Islet precursor cell (in vitro differentiated cells): ENCODE data around the gene CROCC.

Source experiments
- DNase-seq: peaks from one replicate; pipeline ENCODE4 v3.0.0-alpha.2; 2018

The CROCC gene

DNA sequence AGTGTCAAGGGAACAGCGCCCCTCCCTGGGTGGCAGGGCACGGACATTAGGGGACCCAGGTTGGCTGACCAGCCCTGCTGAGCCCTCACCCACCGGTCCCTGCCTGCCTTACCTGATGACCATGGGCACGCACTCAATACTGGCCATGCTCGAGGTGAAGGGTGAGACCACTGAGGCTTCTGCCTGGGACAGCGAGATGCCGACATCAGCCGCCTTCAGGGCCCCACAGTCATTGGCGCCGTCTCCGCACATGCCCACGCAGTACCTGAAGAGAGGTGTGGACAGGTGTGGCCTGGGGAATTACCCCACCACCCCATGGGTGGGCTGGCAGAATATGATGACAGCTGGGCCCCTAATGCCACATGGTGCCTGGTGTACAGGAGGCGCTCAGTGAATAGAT is 66.5 kb downstream of the CROCC start:
- DNase-seq, result no peak

DNA sequence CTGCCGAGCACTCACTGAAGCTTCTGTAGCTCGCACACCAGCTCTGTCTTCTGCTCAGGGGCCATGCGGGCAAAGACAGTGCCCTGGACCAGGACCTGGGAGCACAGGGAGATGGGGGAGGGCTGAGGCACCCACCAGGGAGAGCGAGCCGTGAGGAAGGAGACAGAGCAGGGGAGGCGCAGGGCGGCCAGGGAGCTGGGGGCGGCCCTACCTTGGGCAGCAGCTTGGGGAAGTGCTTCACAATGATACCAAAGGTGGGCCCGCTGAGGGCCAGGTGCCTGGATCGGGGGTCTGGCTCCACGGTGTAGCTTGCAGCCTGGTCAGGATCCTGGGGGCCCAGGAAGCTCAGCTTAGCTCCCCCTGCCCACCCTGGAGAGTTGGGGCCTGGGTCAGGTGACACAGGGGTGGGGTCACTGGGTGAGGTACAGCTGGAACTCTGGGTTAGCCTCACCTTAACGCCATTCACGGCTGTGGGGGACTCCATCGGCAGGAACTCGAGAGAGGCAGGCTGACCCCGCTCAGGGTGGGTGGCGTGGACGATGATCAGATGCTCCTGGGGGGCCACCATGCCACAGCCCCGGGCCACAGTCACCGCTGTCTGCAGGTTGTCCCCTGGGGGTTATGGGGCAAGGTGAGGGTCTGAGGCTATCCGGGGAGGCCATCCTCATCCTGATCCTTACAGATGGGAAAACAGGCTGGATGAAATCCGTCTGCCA is 68.1 kb downstream of the CROCC start:
- no peak for DNase-seq

DNA sequence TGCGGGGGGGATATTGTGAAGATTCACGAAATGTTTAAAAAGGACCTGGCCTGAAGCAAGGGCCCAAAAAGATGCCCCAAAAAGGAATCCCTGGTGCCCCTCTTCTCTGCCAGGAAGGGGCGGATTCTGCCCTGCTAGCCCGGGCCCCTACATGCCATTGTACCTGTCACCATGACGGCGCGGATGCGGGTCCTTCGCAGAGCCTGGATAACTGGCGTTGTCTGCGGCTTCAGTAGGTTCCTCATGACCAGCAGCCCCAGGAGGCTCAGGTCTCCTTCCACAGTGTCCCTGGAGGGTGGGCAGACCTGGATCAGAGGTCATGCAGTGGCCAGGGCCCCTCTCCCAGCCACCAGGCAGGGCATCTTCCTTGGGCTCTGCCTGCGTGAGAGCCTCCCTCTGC is 69.8 kb downstream of the CROCC start:
- no peak for DNase-seq

DNA sequence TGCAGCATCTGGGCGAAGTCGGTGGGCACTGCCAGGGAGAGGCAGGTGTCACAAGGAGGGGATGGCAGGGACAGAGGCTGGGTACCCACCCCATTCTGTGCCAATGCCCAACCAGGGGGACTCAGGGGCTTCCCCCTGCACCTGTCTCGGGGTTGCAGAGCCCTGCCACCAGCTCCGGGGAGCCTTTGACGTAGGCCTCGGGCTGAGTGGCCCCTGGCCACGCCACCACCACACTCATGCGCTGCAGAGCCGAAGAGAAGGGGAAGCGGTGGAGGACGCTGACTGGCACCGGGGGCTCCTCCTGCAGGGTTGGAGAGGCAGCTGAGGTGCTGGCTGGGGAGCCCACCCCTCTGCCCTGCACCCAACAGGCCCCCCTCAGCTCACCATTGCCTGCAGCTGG is 70.4 kb downstream of the CROCC start:
- DNase-seq, result no peak

DNA sequence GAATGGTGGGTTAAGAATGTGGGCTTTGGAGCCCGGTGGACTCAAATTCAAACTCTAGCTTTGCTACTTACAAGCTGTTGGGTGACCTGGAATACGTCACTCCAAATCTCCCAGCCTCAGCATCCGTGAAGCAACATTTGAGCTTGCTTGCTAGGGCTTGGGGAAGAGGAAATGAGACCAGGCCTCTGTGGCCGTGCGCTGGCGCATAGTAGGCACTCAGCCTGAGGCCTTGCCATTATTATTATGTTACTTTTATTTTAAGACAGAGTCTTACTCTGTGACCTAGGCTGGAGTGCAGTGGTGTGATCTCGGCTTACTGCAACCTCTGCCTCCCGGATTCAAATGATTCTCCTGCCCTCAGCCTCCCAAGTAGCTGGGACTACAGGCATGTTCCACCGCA is 70.9 kb downstream of the CROCC start:
- DNase-seq, result no peak

DNA sequence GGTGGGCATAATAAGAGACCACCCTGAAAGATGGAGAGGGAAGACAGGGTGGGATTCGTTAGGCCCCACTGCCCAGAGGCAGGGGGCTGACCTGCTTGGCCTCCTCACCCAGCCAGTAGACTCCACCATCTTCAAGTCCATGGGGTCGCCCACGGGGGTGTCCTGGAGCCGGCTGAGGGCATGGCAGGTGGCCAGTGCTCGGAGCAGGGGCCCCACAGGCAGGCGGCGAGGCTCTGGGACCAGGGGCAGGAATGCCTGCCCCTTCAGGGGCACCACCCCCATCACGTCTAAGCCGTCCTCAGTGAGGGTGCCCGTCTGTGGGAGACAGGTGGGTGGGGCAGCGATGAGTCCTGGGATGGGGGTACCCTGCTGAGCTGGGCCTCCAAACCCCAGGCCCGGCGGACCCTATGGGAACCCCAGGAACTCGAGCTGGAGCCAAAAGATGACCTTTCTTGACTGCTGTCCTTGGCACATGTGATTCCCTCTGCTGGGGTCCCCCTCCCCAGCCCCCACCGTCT is 71.8 kb downstream of the CROCC start:
- DNase-seq, result no peak

DNA sequence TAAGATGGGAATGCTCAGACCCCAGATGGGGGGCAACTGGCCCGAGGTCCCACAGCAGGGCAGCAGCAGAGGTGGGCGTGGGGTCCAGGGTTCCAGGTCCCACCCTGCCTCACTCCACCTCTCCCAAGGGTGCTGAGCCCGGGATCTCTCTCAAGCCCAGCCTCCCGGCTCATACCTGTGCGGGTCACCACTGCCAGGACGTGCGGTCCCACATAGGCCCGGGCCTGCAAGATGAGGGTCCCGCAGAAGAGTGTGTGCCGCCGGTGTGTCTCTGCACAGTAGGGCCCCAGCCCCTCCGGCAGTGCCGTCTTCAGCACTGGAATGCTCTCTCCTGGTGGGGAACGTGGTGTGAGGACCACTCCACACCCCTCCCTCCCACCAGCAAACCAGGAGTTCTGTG is 75.1 kb downstream of the CROCC start:
- no peak for DNase-seq

DNA sequence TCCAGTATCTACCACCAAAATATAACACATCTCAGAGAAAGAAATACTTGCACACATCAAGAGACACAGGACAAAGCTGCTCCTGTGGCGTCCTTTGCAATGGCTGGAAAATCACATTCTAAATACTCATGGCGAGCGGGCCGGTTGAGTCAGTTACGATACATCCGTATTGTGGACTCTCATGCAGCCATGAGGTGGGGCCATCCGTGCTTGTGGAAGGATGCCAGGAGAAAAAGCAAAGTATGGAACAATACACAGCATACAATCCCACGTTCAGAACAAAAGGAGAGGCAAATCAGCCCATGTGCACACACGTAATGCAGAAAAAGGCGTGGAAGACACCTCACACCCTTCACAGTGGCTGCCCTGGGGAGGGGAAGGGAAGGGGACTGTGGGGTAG is 76.9 kb downstream of the CROCC start:
- DNase-seq, result no peak

DNA sequence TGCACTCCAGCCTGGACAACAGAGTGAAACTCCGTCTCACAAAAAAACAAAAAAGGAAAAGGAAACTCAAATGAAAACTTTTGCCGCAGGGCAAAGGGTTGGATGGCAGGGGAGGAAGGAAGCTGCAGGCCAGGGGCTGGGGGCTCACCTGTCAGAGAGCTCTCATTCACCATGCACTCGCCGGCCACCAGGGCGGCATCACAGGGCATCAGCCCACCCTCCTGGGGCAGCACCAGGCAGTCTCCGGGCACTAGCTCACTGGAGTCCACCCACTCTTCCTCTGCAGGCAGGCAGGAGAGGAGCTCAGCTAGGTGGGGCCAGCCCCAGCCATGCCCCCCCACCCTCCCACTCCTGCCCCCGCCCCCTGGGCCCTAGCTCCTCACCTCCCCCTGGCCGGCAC is 78.1 kb downstream of the CROCC start:
- no peak for DNase-seq

DNA sequence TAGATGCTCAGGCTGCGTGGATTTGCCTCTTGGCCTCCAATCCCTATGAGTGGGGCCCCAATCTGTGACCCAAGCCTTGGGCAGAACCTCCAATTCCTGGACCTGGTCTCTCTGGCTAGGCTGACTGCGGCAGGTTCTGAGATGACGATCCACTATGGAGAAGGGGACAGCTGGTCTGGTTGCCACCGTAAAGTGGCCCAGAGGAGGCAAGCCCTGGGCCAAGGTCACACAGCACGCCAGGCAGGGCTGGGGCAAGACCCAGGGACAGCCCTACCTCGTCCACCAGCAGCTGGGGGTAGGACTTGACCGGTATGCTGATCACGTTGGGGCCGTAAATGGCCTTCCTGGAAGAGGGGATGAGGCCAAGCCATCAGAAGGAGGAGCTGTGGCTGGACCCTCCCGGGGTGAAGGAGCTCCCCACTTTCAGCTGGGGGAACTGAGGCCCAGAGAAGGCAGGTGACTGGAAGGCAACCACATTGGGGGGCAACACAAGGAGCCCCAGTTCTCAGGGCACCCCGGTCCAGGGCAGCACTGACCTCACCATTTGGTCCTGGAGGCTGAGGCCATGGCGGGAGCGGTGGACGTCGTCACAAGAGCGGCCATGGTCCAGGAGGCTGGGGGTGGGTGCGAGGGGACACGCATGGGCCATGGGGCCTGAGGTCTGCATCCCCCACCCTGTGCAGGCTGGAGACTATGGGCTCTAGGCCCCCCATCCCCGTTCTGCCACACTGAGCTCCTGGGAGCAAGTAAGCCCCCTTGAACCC is 80.2 kb downstream of the CROCC start:
- DNase-seq, result no peak

DNA sequence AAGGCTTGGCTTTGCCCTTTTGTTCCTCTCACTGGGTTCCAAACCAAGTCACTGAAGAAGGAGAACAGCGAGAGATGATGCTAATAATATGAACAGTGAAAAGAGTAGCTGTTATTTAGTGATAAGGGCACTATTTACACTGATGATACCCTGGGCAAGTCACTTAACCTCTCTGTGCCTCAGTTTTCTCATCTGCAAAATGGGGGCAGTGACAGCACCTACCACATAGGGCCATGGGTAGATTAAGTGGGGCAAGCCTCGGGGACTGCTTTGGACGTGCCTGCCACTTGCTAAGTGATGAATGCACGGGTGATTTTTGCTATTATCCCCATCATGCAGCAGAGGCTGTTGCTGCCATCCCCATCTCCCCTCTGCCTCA is 80.8 kb downstream of the CROCC start:
- no peak for DNase-seq

DNA sequence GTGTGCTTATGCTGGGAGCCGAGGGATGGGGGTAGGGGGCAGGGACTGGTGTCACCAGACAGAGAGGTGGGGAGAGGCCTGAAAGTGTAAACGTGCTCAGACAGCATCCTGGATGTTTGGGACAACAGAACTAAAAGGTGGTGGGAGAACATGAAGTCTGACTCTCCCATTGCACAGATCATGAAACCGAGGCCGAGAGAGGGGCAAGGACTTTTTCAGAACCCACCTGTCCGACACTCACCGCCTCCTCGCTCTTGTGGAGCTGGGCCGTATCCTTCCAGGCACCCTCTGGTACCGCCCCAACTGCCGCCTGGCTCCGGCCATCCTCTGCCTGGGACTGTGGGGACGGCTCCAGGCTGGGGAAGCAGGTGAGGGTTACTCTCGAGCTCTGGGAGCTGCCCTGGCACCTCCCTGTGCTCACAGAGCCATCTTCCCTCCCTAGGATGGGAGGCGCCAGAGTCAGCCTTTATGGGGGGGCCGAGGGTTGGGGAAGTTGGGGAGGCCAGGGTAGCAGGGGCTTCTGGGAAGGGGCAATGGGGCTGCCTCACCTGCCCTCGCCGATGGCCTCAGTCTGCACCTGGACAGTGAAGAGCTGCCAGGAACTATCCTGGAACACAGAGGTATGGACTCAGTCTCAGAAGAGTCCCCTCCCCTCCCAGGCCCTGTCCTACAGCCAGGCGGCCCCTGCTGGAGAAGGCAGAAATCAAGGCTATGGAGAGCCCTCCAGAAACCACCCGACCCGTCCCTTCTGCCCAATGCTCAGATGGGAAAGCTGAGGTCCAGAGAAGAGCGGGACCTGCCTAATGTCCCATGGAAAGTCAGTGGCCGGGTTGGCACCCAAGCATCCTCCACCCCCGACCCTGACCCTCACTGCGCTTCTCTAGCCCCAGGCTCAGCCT is 83.0 kb downstream of the CROCC start:
- DNase-seq, result no peak

DNA sequence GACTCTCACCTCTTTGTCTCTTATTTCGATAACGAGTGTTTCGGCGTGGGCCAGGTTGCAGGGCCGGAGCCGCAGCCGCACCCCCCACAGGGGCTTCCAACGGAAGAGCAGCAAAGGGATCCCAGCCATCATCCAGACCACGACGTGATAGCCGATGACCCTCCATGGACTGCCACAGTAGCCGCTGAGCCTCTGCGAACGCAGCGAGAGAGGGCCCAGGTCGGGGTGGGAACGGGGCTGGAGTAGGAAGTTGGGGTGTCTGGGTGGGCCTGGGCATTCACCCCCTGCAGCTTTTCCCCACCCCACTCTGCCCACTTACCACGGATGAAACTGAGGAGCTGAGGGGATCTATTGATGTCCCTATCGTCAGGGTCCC is 83.6 kb downstream of the CROCC start:
- DNase-seq, result no peak

DNA sequence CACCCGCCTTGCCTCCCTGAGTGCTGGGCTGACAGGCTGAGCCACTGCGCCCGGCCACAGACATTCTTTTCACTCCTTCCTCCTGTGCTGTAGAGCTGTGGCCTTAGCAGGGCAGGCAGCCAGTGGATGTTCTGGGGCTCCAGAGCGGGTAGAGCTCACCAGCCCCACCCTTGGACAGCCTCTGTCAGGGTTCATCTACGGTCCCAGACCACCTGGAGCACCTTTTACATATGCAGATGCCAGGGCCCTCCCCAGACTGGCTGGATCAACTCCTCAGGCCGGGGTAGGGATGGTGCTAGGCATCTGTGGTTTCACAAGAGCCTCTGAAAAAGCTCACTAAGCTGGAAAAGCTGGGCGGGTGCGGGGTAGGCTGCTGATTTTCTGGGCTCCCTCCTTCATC is 85.4 kb downstream of the CROCC start:
- no peak for DNase-seq

DNA sequence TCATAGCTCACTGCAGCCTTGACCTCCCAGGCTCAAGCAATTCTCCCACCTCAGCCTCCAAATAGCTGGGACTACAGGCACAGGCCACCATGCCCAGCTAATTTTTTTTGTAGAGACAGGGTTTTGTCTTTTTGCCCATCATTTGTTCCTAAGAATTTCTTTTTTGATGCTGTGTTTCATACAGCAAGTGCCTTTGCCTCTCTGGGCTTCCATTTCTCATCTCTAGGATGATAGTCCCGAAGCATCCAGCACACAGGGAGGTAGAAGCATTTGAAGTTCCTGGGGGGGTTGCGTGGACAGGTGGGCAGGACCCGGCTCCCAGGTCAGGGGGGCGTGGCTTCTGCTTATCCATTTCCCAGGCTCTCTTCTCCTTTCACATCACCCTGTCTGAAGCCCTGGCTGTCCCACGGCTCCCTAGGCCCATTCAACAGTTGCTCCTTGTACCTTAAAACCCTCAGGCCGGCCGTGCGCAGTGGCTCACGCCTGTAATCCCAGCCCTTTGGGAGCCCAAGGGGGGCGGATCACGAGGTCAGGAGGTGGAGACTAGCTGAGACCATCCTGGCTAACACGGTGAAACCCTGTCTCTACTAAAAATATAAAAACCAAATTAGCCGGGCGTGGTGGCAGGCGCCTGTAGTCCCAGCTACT is 86.6 kb downstream of the CROCC start:
- DNase-seq, result no peak

DNA sequence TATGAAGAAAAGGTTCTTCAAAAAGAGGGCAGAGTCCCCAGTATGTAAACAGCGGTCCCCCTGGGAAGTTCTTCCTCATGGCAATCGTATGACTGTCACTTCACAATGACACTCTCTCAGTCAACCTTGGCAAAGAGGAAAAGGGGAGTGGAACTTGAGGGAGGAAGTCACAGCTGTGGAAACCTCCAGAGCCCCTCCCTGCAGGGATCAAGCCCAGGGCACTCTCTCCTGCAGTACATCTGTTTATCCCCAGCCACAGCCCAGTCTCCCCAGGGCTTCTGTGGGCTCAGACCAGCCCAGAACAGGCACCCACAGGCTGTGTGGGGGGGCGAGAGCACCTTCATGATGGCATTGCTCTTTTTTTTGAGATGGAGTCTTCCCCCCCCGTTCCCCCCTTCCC is 88.0 kb downstream of the CROCC start:
- DNase-seq, result no peak

DNA sequence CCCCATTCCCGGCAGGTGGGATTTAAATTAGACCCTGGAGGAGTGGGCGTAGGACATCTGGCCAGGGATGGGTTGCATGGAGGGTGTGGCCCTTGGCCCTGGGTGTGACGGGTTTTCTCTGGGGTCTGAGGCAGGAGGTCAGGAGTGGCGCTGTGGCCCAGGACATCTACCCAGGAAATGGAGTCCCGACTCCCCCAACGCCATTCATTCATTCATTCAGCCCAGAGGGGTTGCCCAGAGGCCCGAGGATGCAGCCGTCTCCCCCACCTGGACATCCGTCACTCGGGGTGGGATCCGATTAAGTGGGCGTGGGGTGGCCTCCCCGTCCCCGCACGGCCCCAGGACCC is 89.3 kb downstream of the CROCC start:
- no peak for DNase-seq

DNA sequence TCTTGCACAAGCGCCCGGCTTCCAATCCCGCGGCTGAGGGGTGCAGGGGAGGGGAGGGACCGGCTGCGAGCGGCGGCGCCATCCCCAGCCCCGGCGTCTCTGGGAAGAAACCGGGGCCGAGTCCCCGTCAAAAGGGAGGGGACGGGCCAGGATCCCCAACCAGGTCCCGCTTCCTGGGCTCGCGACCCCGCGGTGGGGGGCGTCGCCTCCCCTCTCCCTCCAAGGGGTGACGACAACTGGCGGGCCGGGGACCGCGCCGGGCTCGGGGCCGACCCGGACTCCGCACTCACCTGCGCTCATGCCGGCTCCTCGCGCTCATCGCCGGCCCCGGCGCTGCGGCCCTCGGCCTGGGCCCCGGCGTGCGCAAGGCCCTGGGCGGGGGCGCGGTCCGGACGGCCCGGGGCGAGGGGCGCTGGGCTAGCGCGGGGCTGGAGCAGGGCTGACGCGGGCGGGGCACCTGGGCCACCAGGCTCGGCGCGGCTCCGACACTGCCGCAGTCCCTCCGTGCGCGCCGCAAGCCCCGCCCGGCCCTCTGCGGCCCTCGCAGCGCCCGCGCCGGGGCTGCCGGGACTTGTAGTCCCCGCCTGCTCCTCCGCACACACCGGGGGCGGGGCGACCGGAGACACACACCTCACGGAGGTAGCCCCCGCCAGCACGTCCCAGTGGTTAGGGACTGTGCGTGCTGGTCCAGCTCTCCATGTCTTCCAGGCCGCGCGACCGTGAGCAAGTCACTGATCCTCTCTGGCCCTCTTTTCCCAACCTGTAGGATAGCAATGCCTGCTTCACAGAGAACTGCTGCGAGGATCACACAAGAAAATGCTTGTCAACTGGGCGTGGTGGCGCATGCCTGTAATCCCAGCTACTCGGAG is 89.9 kb downstream of the CROCC start, which contains the start of gene ATP13A2:
Gene ATP13A2 (minus strand): TSS at position 490 of the 869 bp plus-strand sequence. CDS start 190 bp downstream, at position 300.
- DNase-seq, result peak; percentile 95

DNA sequence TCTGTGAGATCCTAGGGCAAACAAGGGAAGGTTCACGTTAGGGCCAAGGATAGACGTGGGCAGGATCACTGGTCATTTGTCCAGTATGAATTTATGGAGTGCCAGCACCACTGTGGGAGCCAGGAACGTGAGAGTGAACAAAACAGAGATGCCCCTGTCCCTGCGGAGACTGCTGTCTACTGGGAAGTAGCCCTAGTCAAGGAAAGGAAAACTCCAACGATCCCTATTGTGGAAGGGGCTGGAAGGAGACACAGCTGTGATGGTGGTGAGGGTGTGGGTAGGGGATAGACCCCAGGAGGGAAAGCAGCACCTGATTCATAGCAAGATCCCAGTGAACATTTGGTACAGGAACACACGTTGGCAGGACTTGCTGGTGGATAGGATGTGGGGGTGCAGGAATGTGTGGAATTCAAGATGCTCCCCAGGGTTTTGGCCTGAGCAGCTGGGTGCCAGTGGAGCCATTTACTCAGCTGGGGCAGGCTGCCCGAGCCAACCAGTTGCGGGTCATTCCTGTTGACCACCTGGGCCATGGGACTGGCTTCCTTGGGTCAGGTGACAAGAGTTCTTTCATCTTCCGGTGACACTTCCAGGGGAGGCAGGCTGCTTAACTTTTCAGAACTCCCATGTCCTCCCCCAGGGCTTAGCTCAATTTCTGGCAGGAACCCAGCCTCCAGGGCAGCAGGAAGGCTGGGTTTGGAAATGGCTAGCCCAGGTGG is 91.2 kb downstream of the CROCC start:
- no peak for DNase-seq

DNA sequence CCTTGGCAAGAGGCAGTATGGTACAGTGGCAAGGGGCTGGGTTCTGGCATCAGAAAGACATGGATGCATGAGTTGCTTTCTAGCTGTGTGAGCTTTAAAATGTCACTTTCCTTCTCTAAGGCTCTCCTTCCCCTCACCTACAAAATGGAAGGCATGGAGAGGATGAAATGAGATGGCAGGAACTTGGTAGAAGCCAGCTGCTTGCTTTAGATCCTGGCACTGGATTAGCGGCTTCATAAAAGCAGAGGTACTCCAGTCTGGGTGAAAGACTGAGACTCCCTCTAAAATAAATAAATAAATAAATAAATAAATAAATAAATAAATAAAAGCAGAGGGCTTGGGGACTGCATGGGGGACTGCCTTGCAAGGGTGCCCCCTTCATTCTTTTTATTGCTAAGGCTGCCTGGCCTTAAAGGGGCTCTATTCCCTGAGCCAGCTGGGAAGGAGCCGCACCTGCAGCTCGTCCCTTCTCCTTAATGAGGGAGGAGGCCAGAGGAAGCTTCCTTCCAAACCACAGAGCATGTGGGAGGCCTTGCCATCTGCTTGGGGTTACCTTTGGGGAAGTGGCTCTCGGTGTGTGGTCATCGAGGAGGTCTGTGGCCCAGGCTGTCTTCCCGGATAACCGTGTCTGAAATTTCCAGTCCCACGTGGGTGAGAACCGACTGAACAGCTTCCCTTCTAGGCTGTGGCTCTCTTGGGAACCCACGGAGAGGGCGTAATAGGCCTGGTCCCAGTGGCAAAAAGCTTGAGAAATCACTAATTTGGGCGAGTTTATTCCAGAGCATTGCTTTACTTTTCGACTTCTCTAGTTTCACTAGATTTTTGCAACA is 92.0 kb downstream of the CROCC start:
- DNase-seq, result no peak
